Esophagus muscularis mucosa (tissue), 4 donors: ENCODE data around the gene NCR1. TPM values are rescaled to one million over a fixed set of nuclear protein-coding genes. Genes with fewer than 3 reads are reported as not detected.
"Not testable (repeated sequence)": the region's sequence is repeated elsewhere in the genome, so short reads cannot be mapped to it uniquely, and the experiment has no call there.

Source experiments
- DNase-seq: peaks from one replicate; pipeline ENCODE4 v3.0.0-alpha.2; 2017; ENCODE audit errors: extremely low spot score
- H3K27ac ChIP-seq, 4 donors: fragments of 200-600 bp; sonication (generic); replicated peaks in 1 of 4; 1 replicate in 3 of 4; 2 replicates in 1 of 4; pipeline ENCODE4 v1.5.1; 2016 to 2019; ENCODE audit warnings: mild to moderate bottlenecking in 1 of 4
- H3K27me3 ChIP-seq, 4 donors: fragments of 200-600 bp; sonication (generic); one replicate each; pipeline versions ENCODE4 v1.5.1 to v1.6.0; 2016 to 2019
- H3K36me3 ChIP-seq, 4 donors: fragments of 200-600 bp; sonication (generic); one replicate each; pipeline ENCODE4 v1.5.1; 2016 to 2019
- H3K4me1 ChIP-seq, 4 donors: fragments of 200-600 bp; sonication (generic); one replicate each; pipeline ENCODE4 v1.5.1; 2016 to 2019
- H3K4me3 ChIP-seq, 4 donors: fragments of 200-600 bp; sonication (generic); 1 replicate in 2 of 4; 2 replicates in 2 of 4; pipeline ENCODE4 v1.5.1; 2016 to 2019; ENCODE audit warnings: mild to moderate bottlenecking in 4 of 4, moderate library complexity in 1 of 4
- H3K9me3 ChIP-seq, 4 donors: fragments of 200-600 bp; sonication (generic); 1 replicate in 3 of 4; 2 replicates in 1 of 4; pipeline ENCODE4 v1.5.1; 2016 to 2019
- EP300 ChIP-seq: sonication (generic); formaldehyde crosslinking; IDR thresholded peaks from one replicate; pipeline ENCODE4 v1.6.1; 2017; ENCODE audit warnings: antibody characterized with exemption
- POLR2A ChIP-seq: fragments of 450-650 bp; IDR thresholded peaks from one replicate; pipeline ENCODE4 v1.6.1; 2017; ENCODE audit warnings: antibody characterized with exemption, moderate library complexity, mild to moderate bottlenecking, low read depth
- POLR2AphosphoS5 ChIP-seq, 2 donors: sonication (generic); formaldehyde crosslinking; IDR thresholded peaks; one replicate each; pipeline ENCODE4 v1.6.1; 2017; ENCODE audit warnings: antibody characterized with exemption in 2 of 2
- WGBS: methylation state at CpG from one replicate; pipeline ENCODE4 v1.1.5; 2018; 5-methylcytosine and 5-hydroxymethylcytosine counted together
- intact Hi-C: fragments of 100-400 bp; cut with DNase I; formaldehyde crosslinking; loops from one replicate; pipeline ENCODE4 v1.15.1; 2023
- total RNA-seq, 4 donors: library from RNA; depleted of rRNA; stranded (reverse); fragments of >200 nt; gene quantifications; one replicate each; pipeline versions ENCODE4 v1.1.0 to v1.2.1, GENCODE V29; 2016
- TF ChIP-seq, protein P1 (sequence below), 3 experiments: fragments of 200-600 bp in 2 of 3; fragments of 450-650 bp in 1 of 3; sonication (generic) in 2 of 3; IDR thresholded peaks; one replicate each; pipeline ENCODE4 v1.5.1; 2017 to 2019; ENCODE audit warnings: antibody characterized with exemption in 3 of 3, mild to moderate bottlenecking in 2 of 3, moderate library complexity in 1 of 3

Gene NCR1
- total RNA-seq, 4 donors from 2014 or later = 0.33 TPM; not detected in 3

DNA sequence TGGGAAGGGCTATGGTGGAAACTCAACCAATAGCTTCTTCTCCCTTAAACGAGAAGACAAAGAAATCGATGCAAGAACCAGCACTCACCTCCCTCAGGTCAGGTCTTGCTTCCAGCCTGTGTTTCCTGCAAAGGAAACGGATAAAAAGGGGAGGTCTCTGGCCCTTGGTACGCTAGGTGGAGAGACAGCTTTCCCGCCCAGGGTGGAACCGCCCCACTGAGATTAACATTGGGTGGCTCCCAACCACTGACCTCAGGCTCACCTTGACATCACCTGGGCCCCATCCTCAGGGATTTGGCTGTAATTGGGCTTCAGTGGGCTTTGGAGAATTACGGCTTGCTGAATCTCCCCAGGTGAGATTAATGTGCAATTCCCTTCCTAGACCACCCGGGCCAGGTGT, 41.4 kb downstream of the NCR1 start, which contains the start of gene NLRP7:
NLRP7 (minus strand) TSS at position 150 of the 400 bp plus-strand sequence.
- intact Hi-C loops = no loop called here
- Histone ChIP-seq H3K9me3 (no peaks in the 10 kb centered on the region), H3K4me3 (no peak within 1 kb of the TSS), H3K36me3 (no peaks in the 10 kb centered on the region), H3K27me3 (no peaks in the 10 kb centered on the region), H3K4me1 (no peaks in the 10 kb centered on the region), H3K27ac (no peak within 1 kb of the TSS)
- no peak for DNase-seq
- WGBS = 81% methylated on average over 8 of the region's 8 CpGs
- TF ChIP-seq, protein P1, sequence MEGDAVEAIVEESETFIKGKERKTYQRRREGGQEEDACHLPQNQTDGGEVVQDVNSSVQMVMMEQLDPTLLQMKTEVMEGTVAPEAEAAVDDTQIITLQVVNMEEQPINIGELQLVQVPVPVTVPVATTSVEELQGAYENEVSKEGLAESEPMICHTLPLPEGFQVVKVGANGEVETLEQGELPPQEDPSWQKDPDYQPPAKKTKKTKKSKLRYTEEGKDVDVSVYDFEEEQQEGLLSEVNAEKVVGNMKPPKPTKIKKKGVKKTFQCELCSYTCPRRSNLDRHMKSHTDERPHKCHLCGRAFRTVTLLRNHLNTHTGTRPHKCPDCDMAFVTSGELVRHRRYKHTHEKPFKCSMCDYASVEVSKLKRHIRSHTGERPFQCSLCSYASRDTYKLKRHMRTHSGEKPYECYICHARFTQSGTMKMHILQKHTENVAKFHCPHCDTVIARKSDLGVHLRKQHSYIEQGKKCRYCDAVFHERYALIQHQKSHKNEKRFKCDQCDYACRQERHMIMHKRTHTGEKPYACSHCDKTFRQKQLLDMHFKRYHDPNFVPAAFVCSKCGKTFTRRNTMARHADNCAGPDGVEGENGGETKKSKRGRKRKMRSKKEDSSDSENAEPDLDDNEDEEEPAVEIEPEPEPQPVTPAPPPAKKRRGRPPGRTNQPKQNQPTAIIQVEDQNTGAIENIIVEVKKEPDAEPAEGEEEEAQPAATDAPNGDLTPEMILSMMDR (IDR thresholded peaks at IDR 0.05) = no peak
- TF ChIP-seq POLR2AphosphoS5 (IDR thresholded peaks at IDR 0.05) (no peak), EP300 (no peak), POLR2A (no peak)

DNA sequence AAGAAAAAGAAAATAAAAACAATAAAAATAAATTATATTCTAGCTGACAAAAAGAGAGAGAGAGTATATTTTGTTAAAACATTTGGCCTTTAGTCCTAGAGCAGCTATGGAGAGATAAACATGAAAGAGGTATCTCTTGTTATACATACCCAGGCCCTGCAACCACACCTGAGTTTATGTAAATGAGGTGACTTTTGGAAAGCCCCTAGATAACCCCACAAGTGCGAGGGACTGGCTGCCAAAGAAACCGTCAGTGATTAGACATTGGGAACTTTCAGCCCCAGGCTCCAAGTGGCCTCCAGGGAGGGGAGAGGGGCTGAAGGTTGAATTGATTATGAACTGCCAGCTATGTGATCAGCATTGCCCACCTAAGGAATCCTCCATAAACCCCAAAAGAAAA, 43.5 kb downstream of the NCR1 start:
- no peak overlapping the region for H3K4me3 ChIP-seq
- 73% methylated on average over 2 of the region's 2 CpGs for WGBS
- TF ChIP-seq EP300 = no peak
- TF ChIP-seq POLR2A = no peak
- no peak overlapping the region for H3K27ac ChIP-seq
- H3K4me1 ChIP-seq = no peaks in the 10 kb centered on the region
- no peak for DNase-seq
- no peaks in the 10 kb centered on the region for H3K9me3 ChIP-seq
- H3K27me3 ChIP-seq = no peaks in the 10 kb centered on the region
- H3K36me3 ChIP-seq = no peaks in the 10 kb centered on the region
- intact Hi-C loops = no loop called here

DNA sequence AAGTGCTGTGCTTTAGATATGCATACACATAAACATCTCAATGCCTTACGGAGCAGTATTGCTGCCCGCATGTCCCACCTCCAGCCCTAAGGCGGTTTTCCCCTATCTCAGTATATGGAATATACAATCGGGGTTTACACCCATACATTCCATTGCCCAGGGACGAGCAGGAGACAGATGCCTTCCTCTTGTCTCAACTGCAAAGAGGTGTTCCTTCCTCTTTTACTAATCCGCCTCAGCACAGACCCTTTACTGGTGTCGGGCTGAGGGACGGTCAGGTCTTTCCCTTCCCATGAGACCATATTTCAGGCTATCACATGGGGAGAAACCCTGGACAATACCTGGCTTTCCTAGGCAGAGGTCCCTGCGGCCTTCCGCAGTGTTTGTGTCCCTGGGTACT, 44.6 kb downstream of the NCR1 start:
- H3K27me3 ChIP-seq, H3K27ac ChIP-seq, H3K9me3 ChIP-seq, DNase-seq, H3K4me3 ChIP-seq, intact Hi-C loops, H3K4me1 ChIP-seq, H3K36me3 ChIP-seq: not testable (repeated sequence)
- WGBS = 52% methylated on average over 10 of the region's 10 CpGs

DNA sequence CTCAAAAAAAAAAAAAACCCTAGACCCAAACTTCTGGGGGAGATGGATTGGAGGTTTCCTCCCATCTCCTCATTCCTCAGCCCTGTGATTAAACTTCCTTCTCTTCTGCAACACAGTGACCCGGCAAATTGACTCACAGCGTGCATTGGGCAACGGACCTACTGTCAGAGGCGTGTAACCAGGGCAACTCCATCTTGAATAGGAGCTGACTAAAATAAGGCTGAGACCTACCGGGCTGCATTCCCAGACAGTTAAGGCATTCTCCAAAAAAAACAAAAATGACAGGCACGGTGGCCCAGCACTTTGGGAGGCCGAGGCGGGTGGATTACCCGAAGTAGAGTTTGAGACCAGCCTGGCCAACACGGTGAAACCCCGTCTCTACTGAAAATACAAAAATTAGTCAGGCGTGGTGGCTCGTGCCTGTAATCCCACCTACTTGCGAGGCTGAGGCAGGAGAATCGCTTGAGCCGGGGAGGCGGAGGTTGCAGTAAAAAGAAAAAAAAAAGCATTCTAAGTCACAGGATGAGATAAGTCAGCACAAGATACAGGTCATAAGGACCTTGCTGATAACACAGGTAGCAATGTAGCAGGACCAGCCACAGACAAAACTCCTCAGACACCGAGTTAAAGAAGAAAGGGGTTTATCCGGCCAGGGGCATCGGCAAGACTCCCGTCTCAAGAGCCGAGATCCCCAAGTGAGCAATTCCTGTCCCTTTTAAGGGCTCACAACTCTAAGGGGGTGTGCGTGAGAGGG, 46.8 kb downstream of the NCR1 start:
- Histone ChIP-seq H3K27ac (no peak overlapping the region), H3K9me3 (no peaks in the 10 kb centered on the region), H3K27me3 (no peaks in the 10 kb centered on the region), H3K36me3 (no peaks in the 10 kb centered on the region), H3K4me3 (no peak overlapping the region), H3K4me1 (no peaks in the 10 kb centered on the region)
- no peak for DNase-seq
- WGBS = 78% methylated on average over 23 of the region's 23 CpGs
- intact Hi-C loops = no loop called here
- no peak for TF ChIP-seq POLR2AphosphoS5 (IDR thresholded peaks at IDR 0.05)
- TF ChIP-seq, protein P1 (IDR thresholded peaks at IDR 0.05) = no peak
- TF ChIP-seq POLR2A = no peak
- no peak for TF ChIP-seq EP300

DNA sequence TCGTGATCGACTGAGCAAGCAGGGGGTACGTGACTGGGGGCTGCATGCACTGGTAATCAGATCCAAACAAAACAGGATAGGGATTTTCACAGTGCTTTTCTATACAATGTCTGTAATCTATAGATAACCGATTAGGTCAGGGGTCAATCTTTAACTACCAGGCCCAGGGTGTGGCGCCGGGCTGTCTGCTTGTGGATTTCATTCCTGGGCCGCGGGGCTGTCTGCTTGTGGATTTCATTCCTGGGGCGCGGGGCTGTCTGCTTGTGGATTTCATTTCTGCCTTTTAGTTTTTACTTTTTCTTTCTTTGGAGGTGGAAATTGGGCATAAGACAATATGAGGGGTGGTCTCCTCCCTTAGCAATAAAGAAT, 47.4 kb downstream of the NCR1 start:
- H3K27ac ChIP-seq, H3K9me3 ChIP-seq, H3K36me3 ChIP-seq, DNase-seq, H3K4me3 ChIP-seq, intact Hi-C loops, H3K4me1 ChIP-seq, H3K27me3 ChIP-seq: not testable (repeated sequence)
- WGBS = 80% methylated on average over 9 of the region's 10 CpGs

DNA sequence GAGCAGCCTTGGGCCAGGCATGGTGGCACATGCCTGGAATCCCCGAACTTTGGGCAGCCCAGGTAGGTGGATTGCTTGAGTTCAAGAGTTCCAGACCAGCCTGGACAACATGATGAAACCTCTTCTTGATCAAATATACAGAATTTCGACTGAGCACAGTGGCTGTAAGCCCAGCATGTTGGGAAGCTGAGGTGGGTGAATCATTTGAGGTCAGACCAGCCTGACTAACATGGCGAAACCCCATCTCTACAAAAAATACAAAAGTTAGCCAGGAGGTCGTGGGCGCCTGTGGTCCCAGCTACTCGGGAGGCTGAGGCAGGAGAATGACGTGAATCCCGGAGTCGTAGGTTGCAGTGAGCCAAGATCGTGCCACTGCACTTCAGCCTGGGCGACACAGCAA, 49.4 kb downstream of the NCR1 start:
- WGBS = 78% methylated on average over 7 of the region's 11 CpGs
- TF ChIP-seq POLR2AphosphoS5 (IDR thresholded peaks at IDR 0.05) (no peak), POLR2A (no peak), EP300 (no peak)
- TF ChIP-seq, protein P1 (IDR thresholded peaks at IDR 0.05) = no peak
- DNase-seq = no peak
- no peaks in the 10 kb centered on the region for H3K9me3 ChIP-seq
- no peak overlapping the region for H3K4me3 ChIP-seq
- intact Hi-C loops = no loop called here
- H3K36me3 ChIP-seq = no peaks in the 10 kb centered on the region
- H3K4me1 ChIP-seq = no peaks in the 10 kb centered on the region
- no peak overlapping the region for H3K27ac ChIP-seq
- H3K27me3 ChIP-seq = no peaks in the 10 kb centered on the region
